Measurements from ENCODE around the gene SH3PXD2A.

GRCh38 chr10:103819493-103819892, 35.9 kb downstream of the SH3PXD2A start:
- no peak for TF ChIP-seq CTCF (IDR thresholded peaks at IDR 0.05)
- TF ChIP-seq POLR2A (IDR thresholded peaks at IDR 0.05), result no peak
